ENCODE measurements around the gene TFF2. TPM values are rescaled to one million over a fixed set of nuclear protein-coding genes. Genes with fewer than 3 reads are reported as not detected.

The TFF2 gene
- total RNA-seq, 1 donor from 2014 or later: not detected

DNA sequence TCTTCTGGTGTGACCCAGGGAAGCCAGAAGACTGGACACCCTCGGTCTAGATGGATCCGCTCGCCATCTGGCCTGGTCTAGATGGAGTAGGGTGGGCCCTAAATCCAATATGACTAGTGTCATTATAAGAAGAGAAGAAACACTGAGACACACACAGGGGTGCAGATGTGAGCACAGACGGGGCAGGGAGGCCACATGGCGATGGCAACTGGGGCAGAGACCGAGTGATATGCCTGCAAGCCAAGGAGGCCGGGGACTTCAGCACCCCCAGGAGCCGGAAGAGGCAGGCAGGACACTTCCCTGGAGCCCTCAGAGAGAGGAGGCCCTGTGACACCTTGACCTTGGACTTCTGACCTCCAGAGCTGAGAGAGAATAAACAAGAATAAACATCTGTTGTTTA, 30.0 kb downstream of the TFF2 start:
- DNase-seq: no peak

DNA sequence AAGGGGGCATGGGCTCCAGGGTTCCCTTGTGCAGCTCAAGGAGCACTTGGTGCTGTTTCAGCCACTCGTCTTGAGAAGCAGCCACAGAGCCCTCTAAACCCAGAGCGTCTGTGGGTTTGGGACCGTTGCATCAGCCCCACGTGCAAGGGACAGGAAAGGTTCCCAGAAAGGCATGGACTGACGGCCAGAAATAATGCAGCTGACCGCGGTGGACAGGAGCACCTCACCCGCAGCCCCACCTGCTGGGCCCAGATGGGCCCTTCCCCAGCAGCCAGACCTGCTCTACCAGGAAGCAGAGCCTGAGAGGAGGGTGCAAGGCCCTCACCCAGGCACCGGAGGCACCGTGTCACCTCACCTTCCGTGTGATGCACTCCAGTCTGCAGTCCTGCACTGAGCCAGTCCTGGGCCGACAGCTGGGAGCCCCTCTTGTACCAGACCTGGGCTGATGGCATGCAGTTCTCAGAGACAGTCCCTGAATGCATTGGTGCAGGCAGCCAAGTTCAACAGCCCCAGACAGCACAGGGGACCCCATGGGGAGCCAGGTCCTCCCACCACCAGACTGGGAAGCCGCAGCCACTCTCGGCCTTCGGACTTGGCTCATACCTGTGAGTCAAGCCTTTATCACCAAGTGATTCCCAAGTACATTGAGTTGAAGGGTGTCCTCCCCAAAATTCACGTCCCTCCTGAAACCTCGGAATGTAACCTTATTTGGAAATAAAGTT, 30.8 kb downstream of the TFF2 start:
- no peak for DNase-seq

DNA sequence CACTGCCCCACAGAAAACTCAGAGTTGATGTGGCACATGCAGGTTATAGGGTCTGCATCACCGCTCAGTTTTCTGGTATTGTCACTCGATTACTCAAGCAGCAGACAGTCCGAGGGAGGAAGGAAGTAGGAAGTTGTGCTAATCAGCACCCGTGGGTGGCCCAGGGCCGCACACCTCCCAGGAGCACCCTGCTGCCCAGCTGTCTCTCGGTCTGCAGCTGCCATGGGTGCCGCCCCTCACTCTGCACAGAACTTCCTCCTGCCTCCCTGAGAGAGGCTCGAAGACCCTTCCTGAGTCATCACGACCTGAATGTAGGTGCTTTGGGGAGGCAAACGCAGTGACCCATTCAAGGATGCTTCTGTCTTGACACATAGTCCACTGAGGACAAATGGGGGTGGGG, 31.4 kb downstream of the TFF2 start:
- no peak for DNase-seq

DNA sequence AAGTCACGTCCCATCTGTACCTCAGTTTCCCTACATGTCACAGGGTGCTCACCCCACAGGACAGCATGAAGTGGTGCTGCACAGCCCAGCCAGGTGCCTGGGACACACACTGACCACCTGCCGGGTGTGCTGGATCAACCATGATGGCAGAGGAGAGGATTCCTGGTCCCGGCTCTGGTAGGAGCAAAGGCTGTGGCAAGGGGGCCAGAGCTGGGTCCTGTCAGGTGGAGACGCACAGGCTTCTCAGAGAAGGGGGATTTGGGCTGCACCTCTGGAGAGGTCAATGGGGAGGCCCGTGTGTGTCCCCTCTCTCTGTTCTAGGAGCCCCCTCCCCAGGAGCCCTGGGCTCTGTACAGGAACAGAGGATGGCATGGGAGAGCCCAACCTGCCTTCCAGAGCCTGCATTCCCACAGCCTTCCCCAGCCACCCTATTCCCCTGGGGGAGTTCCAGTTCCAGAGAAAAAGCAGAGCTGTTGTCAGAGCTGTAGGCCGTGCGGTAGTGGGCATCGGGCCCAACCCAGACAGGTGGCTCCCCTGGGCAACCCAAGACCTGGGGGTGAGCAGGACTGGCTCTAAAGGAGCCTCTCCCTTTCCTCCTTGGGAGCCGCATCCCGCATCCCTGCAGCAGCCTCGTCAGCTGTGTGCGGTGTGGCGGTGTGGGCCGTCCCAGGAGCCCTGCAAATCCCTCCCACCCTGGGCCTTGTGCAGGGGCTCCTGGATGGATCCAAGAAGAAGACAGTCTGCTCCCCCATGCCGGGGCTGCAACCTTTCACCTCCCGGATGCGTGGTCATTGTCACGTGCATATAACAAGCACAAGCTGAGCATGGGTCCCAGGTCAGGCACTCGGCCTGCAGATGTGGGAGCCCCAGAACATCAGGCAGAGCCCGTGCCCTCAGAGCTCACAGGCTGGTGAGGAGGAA, 32.7 kb downstream of the TFF2 start:
- no peak for DNase-seq

DNA sequence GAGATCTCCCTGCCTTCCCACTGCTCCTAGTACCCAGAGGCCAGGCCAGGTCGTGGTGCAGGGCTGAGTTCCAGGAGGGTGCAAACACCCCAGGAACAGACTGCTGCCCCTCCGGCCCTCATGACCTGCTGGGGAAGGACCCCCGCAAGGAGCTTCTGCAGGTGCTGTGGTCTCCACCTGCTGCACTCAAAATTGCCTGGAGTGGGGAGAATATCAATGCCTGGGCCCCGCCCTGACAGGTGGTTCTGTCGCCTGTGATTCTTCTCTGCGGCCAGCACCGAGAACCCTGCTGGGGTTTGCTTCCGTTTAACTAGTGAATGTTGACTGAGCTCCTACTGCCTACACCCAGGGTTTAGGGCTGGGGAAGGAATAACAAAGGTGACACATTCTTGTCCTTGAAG, 33.5 kb downstream of the TFF2 start:
- no peak for DNase-seq

DNA sequence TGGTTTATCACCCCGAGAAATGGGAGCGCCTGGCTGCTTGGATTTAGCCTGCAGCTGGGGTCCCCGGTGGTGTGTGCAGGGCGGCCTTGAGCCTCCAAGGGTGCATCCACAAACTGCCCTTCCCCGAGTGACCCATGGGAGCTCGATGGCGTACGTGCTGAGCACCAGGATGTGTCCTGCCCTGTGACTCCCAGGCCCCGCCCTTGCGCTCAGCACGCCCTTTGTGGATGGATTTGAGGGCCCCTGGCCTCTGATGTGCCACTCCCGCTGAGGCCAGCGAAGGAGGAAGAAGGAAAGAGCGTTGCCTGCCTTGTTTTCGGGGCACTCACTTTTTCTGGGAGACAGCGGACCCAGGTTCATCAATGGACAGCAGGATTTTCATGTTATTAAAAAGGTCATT, 33.9 kb downstream of the TFF2 start:
- no peak for DNase-seq

DNA sequence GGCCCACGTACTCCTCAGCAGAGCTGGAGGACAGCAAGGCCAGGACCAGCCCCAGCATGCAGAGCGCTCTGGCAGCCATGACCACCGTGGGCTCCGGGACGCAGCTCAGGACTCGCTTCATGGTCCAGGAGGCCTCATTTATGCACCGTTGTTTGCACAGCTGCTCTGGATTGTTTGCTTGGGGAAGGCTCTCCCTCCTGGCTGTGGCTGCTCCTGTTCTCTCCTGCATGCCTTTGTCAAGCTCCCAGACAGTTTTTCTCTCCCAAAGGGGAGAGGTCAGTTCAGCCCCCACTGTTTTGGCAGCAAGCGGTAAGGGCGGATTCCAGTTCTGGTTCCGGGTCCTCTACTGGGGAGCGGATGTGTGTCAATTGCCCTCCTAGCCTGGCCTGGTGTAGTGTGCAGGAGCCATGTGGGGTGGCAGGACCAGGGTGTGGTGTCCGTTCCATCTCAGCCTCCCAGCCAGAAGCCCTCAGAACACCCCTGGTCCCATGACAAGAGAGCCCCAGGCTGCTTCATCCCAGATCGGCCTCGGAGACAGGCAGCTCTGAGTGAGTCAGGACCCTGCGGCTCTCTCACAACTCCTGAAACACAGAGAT, 35.4 kb downstream of the TFF2 start, which contains the start of gene TFF3:
TSS of gene TFF3 (minus strand) at position 114 of the 596 bp plus-strand sequence. CDS start at position 79, 35 bp downstream.
- no peak for DNase-seq

DNA sequence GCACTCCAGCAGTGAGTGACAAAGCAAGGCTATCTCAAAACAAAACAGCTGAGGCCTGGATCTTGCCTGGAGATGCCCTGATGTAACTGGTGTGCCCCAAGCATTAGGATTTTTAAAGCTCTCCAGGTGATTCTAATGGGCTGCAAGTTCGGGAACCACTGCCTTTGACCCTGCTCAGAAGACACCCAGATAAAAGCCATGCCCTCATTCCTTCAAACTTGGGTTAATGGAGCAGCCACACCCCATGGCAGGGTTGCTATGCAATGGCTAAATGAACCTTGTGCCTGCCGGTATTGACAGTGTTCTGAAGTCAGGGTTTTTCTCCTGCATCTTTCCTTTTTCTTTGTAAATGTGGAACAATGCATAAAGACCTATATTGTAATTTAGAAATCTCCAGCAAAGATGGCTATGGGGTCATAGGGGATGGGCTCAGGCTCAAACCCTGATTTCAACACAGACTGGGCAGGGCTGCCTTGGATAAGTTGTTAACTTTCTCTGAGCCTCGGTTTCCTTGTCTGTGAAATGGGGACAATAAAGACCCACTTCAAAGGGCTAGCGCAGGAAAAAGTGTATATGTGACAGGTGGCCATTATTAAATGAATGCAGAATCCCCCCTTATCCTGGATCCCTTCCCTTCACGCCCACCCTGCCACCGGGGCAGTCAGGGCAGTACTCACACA, 36.0 kb downstream of the TFF2 start:
- DNase-seq: no peak

DNA sequence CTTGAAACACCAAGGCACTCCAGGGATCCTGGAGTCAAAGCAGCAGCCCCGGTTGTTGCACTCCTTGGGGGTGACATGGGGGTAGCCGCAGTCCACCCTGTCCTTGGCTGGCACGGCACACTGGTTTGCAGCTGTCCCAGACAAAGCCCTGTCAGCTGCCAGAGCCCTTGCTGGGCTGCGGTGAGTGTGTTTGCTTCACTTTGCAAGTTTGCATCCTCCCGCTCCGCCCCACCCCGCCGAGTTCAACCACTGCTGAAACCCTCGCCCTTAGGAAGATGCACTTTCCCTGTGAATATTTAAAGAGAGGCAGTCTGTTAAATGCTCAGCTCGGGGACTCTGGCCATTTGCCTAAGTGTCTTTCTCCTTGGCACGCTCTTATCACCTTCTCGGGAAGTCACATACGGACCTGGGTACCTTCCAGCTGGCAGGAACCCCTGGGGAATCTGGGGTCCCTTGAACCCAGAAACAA, 37.3 kb downstream of the TFF2 start:
- DNase-seq: no peak

DNA sequence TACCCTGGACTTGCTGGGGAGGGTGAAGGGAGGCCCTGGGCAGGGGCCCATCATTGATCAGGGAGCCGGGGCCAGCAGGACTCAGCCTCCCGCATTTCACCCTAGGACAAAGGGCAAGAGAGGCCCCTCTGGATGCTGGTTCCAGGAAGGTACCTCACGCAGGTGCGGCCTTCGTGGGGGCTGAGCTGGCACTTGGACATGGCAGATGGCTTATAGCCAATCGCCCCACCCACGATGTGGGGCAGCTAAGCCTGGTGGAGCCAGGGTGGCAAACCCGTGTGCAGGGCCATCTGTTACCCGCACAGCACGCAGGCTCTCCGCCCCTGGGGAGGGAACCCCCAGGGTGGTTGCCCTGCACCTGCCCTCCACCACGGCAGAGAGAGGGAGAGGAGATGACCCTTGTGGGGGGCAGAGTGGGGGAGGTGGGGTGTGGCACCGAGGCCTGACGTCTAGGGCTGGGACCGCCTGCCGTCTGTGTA, 38.1 kb downstream of the TFF2 start:
- no peak for DNase-seq

DNA sequence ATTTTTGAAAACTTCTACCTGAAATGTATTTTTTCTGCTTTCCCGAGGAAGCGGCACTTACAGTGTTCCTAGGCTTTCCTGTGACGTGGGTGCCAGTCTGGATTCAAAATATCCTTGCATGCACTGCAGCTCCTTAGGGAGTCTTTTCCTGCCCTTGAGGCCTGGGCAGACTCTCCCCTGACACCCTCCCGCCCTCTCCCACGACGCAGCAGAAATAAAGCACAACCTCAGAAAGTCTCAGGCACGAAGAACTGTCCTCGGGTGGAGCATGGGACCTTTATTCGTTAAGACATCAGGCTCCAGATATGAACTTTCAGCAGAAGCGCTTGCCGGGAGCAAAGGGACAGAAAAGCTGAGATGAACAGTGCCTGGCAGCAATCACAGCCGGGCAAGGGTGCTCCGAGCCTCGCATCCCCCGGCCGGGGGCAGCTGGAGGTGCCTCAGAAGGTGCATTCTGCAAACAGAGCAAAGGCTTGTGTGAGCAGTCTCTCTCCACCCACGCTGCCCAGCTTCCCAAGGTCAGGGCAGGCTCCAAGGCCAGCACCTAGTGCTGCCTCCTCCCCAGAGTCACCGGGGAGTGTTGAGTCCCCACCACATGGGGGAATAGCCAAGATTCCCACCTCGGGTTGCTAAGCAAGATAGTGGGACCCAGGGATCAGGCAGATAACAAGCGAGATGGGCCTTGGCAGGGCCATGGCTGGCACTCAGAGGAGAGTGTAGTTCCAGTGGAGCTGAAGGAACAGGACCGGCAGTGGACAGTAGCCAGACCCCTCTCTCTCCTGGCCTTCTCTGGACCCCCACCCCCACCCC, 38.8 kb downstream of the TFF2 start:
- DNase-seq: no peak

DNA sequence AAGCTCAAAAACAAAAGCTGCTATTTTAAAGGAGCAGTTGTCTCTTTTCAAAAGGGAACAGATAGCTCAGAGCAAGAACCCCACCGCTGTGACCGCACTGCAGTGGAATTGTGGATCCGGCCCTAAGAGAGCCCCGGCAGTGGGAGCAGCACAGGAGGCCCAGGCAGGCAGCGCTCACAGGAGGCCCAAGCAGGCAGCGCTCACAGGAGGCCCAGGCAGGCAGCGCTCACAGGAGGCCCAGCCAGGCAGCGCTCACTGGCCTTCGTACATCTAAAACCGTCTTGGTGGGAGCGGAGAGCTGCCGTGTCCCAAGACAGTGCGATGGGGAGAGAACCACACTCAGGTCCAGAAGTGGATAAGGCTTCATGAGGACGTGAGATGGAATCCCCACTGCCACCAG, 39.6 kb downstream of the TFF2 start:
- DNase-seq: no peak

DNA sequence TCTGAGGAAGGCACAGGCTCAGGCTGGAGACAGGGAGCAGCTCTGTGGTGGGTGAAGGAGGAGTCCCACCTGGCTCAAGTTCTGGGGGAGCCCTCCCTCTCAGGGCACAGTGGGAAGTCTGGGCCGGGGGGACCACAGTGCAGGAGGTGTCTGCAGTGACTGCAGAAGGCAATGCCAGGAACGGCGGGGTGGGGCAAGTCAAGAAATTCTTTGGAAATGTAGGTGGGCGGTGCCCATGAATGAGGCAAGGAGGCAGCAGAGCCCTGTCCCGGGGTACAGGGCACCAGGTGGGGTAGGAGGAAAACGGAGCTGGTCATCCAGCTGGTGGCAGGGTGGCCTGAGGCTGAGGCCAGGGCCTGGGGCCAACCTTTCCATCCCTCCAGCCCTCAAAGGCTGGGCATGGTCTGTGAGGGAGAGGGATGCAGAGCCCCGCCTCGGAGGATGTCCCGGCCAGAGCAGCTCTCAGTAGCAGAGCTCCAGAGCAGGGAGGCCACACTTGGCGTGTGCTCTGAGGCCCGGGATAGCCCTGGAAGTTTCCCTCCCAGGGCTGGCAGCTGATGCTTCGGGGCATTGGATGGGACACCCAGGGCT, 40.3 kb downstream of the TFF2 start:
- no peak for DNase-seq

DNA sequence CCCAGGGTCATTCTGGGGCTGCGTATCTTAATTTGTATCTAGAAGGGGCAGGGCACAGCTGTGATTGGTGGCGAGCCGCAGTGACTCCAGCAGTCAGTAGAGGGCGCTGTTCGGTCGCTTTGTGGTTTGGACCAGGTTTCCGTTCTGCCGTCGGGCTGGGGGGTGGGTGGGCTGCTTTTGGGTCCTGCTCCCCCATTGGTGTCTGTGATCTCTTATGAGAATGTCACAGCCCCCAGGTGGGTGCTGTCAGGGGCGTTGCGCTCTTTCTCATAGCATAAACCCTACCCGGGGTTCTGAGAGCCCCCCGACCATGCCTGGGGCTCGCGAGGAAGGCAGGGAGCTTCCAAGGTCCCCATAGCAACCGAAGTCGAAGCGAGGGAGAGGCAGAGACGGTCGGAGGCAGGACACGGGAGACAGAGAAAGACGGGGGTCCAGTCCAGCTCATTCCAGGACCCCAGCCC, 41.0 kb downstream of the TFF2 start:
- peak; percentile 35 for DNase-seq

DNA sequence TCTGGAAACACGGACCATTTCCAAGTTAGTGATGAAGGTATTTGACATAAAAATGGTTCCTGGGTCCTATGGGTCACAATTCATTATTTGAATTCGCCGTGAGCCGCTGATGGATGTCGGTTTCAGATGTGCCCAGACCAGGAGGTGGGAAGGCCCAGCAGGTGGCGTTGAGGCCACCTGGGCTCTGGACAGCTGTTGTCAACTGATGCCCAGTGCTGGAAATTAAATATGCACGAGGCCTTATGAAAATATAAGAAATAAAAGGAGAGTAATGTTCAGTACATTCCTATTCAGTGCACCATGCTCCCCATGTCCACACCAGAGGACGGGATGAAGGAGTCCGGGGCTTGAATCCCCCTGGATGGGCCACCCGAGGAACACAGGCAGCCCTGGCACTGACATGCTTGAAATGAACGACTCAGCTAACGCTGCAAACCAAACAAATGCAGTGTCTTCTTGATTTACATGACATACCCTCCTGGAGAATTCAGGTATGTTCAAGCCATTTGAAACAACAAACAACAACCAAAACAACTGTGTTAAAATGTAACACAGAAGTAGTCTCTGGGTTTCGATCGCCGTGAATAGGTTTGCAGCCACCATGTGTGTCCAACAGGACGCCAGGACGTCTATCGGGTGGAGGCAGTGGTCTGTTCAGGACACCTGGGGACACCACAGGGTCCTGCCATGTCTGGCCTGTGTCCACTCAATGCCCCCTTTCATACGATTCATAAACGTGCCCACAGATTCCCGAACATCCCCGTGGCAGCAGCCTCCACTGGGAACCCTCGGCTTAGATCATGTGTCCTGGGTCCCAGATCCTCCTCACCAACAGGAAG, 41.7 kb downstream of the TFF2 start:
- DNase-seq: no peak

DNA sequence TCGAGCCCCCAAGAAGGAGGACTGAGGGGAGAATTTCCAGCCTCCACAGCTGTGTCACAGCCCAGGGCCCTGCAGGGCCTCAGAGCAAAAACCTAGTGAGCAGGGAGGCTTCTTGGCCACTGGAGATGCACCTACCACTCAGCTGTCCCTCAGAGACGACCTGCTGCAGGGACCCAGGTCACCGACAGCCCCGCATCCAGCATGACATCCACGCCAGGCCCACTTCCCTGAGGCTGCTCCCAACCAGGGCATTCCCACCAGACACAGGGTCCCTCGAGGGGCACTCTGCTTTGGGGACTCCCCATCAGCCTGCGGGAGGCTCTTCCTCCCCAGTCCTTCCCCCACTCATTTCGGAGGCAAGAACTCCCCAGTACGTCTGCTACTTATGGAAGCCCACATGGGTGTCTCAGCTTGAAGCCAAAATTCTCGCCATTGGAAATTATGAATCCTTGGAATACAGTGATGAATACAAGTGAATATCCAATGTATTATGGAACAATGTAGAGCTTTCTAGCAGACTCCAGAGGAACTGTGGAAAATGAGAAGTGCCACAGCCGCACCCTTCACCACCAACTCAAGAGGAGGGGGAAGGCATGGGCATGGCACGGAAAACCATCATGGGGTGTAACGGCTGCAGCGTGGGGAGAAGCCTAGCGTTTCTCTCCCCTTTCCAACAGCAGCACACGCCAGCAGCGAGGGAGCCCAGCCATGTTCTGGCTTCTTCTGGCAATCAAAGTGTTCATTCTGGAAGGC, 42.5 kb downstream of the TFF2 start:
- DNase-seq: no peak

DNA sequence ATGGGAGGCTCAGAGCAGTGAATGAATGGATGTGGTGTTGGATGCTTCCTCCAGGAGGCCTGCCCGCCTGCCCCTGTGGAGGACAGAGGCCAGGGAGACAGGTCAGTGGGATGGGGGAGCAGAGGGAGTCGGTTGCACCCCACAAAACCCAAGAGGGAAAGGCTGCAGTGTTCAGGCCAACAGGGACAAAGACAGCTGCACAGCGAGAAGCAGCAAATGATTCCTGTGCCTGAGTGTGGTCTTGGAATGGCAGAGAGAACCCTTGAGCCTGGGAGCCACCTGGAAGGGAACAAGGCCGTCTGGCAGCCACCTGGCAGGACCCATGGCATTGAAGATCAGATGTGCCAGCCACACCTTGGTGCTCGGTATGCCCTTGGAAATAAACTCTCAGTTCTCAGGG, 43.7 kb downstream of the TFF2 start:
- DNase-seq: no peak

DNA sequence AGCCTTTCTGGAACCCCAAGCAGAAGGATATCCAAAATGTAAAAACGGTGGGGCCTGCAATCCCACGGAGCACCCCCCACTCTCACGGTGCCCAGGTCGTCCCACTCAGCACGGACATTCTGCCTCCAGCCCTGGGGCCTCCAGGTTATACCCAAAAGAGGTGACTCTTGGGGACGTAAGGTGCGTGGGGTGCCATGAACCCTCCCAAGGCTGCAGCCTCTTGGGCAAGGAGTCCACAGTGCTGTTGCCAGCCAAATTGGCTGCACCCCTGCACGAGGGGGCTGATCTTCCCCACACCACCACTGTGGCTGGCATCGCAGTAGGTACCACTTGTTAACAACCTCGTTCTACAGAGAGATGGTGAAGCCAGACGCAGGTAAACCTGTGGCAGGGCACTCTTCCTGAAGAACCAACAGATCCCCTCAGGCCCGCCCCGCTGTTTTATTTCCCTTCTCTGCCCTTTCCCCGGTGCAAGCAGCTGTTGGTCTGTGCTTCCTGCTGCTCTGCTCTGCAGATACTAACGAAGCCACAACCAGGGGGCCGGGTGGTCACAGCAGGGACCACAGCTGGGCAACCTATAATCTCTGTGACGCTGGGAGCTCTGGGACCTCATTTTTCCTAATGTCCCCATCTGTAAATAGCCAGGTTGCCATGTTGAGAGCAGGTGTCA, 44.3 kb downstream of the TFF2 start:
- DNase-seq: no peak
